HepG2 (cell line): ENCODE measurements around the gene PASK. TPM values are rescaled to one million over a fixed set of nuclear protein-coding genes. Genes with fewer than 3 reads are reported as not detected.

Experiments
- ATF6 ChIP-seq: sonication (generic); formaldehyde crosslinking; conservative IDR thresholded peaks from 2 replicates; pipeline ENCODE4 v1.4.0; 2020; ENCODE audit warnings: missing genetic modification reagents
- BHLHE40 ChIP-seq: IDR thresholded peaks from 2 replicates; pipeline ENCODE4 v1.6.1; 2011; ENCODE audit warnings: low read length, improper control_type of control experiment
- DR1 ChIP-seq: sonication (generic); formaldehyde crosslinking; IDR thresholded peaks from 2 replicates; pipeline ENCODE4 v1.8.0; 2021; ENCODE audit warnings: mild to moderate bottlenecking, missing genetic modification reagents, inconsistent platforms
- ELF1 ChIP-seq: sonication (generic); formaldehyde crosslinking; IDR thresholded peaks from 2 replicates; pipeline ENCODE4 v1.4.0; 2020; ENCODE audit warnings: missing genetic modification reagents
- ETV5 ChIP-seq: IDR thresholded peaks from 2 replicates; pipeline ENCODE4 v1.6.1; 2018; ENCODE audit warnings: missing biosample characterization, missing genetic modification reagents, inconsistent platforms, borderline replicate concordance
- IRF2 ChIP-seq: IDR thresholded peaks from 2 replicates; pipeline ENCODE4 v1.6.1; 2018; ENCODE audit warnings: missing genetic modification reagents, missing compliant biosample characterization
- KAT2B ChIP-seq: fragments of 150-350 bp; IDR thresholded peaks from 2 replicates; pipeline ENCODE4 v1.6.1; 2014; ENCODE audit warnings: low read depth, low read length, borderline replicate concordance
- MTF1 ChIP-seq: sonication (generic); formaldehyde crosslinking; IDR thresholded peaks from 2 replicates; pipeline ENCODE4 v1.5.0; 2020; ENCODE audit warnings: missing genetic modification reagents
- NR2F2 ChIP-seq: IDR thresholded peaks from 2 replicates; pipeline ENCODE4 v1.6.1; 2012; ENCODE audit warnings: low read depth, inconsistent platforms, borderline replicate concordance
- PCBP1 ChIP-seq: fragments of 200-400 bp; formaldehyde crosslinking; IDR thresholded peaks from 2 replicates; pipeline ENCODE4 v1.6.1; 2017; ENCODE audit warnings: mild to moderate bottlenecking, low read depth, low read length, borderline replicate concordance
- PHF5A ChIP-seq: IDR thresholded peaks from one replicate; pipeline ENCODE4 v1.6.1; 2018; ENCODE audit warnings: low read depth, missing genetic modification reagents; ENCODE audit not compliant: unreplicated experiment
- PLRG1 ChIP-seq: fragments of 450-650 bp; conservative IDR thresholded peaks from 2 replicates; pipeline ENCODE4 v1.6.1; 2016
- REL ChIP-seq: sonication (generic); formaldehyde crosslinking; conservative IDR thresholded peaks from 2 replicates; pipeline ENCODE4 v1.8.0; 2022; ENCODE audit warnings: mild to moderate bottlenecking, missing genetic modification reagents, moderate library complexity
- REPIN1 ChIP-seq: sonication (generic); formaldehyde crosslinking; IDR thresholded peaks from 2 replicates; pipeline ENCODE4 v1.8.0; 2022; ENCODE audit warnings: missing genetic modification reagents, low read depth, mild to moderate bottlenecking, borderline replicate concordance
- SATB2 ChIP-seq: sonication (generic); formaldehyde crosslinking; IDR thresholded peaks from 2 replicates; pipeline ENCODE4 v1.5.0; 2020; ENCODE audit warnings: missing genetic modification reagents
- SOX5 ChIP-seq: IDR thresholded peaks from 2 replicates; pipeline ENCODE4 v1.6.1; 2016; ENCODE audit warnings: borderline replicate concordance
- SYNCRIP ChIP-seq: fragments of 200-400 bp; formaldehyde crosslinking; IDR thresholded peaks from 2 replicates; pipeline ENCODE4 v1.6.1; 2018; ENCODE audit warnings: mild to moderate bottlenecking, low read depth, low read length; ENCODE audit not compliant: insufficient read depth
- U2AF2 ChIP-seq: fragments of 200-400 bp; formaldehyde crosslinking; IDR thresholded peaks from 2 replicates; pipeline ENCODE4 v1.6.1; 2017; ENCODE audit warnings: low read depth, mild to moderate bottlenecking, low read length
- UBTF ChIP-seq: sonication (generic); formaldehyde crosslinking; IDR thresholded peaks from 2 replicates; pipeline ENCODE4 v1.4.0; 2020; ENCODE audit warnings: mild to moderate bottlenecking, missing genetic modification reagents
- ZFP36 ChIP-seq: fragments of 150-350 bp; IDR thresholded peaks from 2 replicates; pipeline ENCODE4 v1.6.1; 2018; ENCODE audit warnings: borderline replicate concordance, low read length, low read depth; ENCODE audit not compliant: partially characterized antibody
- ZNF17 ChIP-seq: sonication (generic); formaldehyde crosslinking; IDR thresholded peaks from 2 replicates; pipeline ENCODE4 v1.5.0; 2020; ENCODE audit warnings: mild to moderate bottlenecking, missing genetic modification reagents
- ZNF232 ChIP-seq: sonication (generic); formaldehyde crosslinking; IDR thresholded peaks from 2 replicates; pipeline ENCODE4 v1.4.0; 2020; ENCODE audit warnings: missing genetic modification reagents, borderline replicate concordance
- ZNF260 ChIP-seq: sonication (generic); formaldehyde crosslinking; IDR thresholded peaks from 2 replicates; pipeline ENCODE4 v1.4.0; 2020; ENCODE audit warnings: missing genetic modification reagents, low read depth, mild to moderate bottlenecking, borderline replicate concordance
- ZNF282 ChIP-seq: fragments of 450-650 bp; IDR thresholded peaks from 2 replicates; pipeline ENCODE4 v1.6.1; 2018; ENCODE audit not compliant: partially characterized antibody
- ZNF292 ChIP-seq: sonication (generic); formaldehyde crosslinking; IDR thresholded peaks from 2 replicates; pipeline ENCODE4 v1.8.1; 2022; ENCODE audit warnings: mild to moderate bottlenecking, low read depth, missing genetic modification reagents, borderline replicate concordance
- ZNF747 ChIP-seq: sonication (generic); formaldehyde crosslinking; IDR thresholded peaks from 2 replicates; pipeline ENCODE4 v1.8.1; 2023; ENCODE audit warnings: missing genetic modification reagents, mild to moderate bottlenecking, borderline replicate concordance
- polyA plus RNA-seq, 8 experiments: library from polyadenylated mRNA; depleted of rRNA in 3 of 8; stranded (reverse) in 7 of 8; unstranded in 1 of 8; fragments of >200 nt; fragmentation: Illumina TruSeq in 4 of 8; extraction: Trizol in 4 of 8; gene quantifications; 2 replicates each; pipeline versions ENCODE4 v1.2.1 to v1.2.3, GENCODE V29; 2011 to 2016; ENCODE audit warnings: low read depth in 4 of 8, missing spikeins in 1 of 8, mixed read lengths in 1 of 8; ENCODE audit not compliant: insufficient read depth in 1 of 8
- total RNA-seq, 5 experiments: library from RNA; depleted of rRNA; stranded (reverse); fragments of >200 nt; fragmentation: Illumina TruSeq; extraction: Trizol; gene quantifications; 2 replicates each; pipeline ENCODE4 v1.2.3, GENCODE V29; 2016; ENCODE audit warnings: low read depth in 1 of 5
- TF ChIP-seq, protein P1 (sequence below): IDR thresholded peaks from 2 replicates; pipeline ENCODE4 v1.6.1; 2018; ENCODE audit warnings: missing genetic modification reagents, mild to moderate bottlenecking, missing compliant biosample characterization

Gene PASK
- total and polyA plus RNA-seq, 2 of the 13 experiments (the other 11 are each of a cell fraction or from before 2014, with no cell fraction given): 6.9 to 17.0 TPM

GRCh38 chr2:241102239-241102803 lies 47.0 kb downstream of the PASK start, which contains the start of gene MTERF4 (continued):
- TF ChIP-seq UBTF (CRISPR knock-in tag) (peak; percentile 100), ZNF260 (CRISPR knock-in tag) (no peak), REPIN1 (CRISPR knock-in tag) (peak; percentile 99), REL (CRISPR knock-in tag) (peak; percentile 89; the same call in 1 of the 2 replicates), PCBP1 (peak; percentile 86; the same call in 1 of the 2 replicates), PLRG1 (no peak), NR2F2 (peak; percentile 75; the same call in 1 of the 2 replicates), IRF2 (CRISPR knock-in tag) (peak; percentile 99), ZNF282 (no peak), KAT2B (no peak), PHF5A (CRISPR knock-in tag) (peak; percentile 99), ATF6 (peak; percentile 70; the same call in 1 of the 2 replicates), ELF1 (CRISPR knock-in tag) (peak; percentile 96), BHLHE40 (peak; percentile 66), ZNF747 (peak; percentile 93), ZNF232 (CRISPR knock-in tag) (peak; percentile 88; the same call in 1 of the 2 replicates), SYNCRIP (no peak), ZNF292 (CRISPR knock-in tag) (peak; percentile 89; the same call in 1 of the 2 replicates), DR1 (peak; percentile 95), SOX5 (CRISPR knock-in tag) (peak; percentile 79; the same call in 1 of the 2 replicates), MTF1 (CRISPR knock-in tag) (no peak), ETV5 (CRISPR knock-in tag) (peak; percentile 99), ZFP36 (peak; percentile 35), SATB2 (CRISPR knock-in tag) (peak; percentile 87), ZNF17 (peak; percentile 71; the same call in 1 of the 2 replicates), U2AF2 (no peak)
- TF ChIP-seq, protein P1, sequence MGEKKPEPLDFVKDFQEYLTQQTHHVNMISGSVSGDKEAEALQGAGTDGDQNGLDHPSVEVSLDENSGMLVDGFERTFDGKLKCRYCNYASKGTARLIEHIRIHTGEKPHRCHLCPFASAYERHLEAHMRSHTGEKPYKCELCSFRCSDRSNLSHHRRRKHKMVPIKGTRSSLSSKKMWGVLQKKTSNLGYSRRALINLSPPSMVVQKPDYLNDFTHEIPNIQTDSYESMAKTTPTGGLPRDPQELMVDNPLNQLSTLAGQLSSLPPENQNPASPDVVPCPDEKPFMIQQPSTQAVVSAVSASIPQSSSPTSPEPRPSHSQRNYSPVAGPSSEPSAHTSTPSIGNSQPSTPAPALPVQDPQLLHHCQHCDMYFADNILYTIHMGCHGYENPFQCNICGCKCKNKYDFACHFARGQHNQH: peak; percentile 100
